Osteocyte (in vitro differentiated cells): Measurements from ENCODE around the gene PIP5K1B. TPM values are rescaled to one million over a fixed set of nuclear protein-coding genes. Genes with fewer than 3 reads are reported as not detected.

ENCODE experiments used
- DNase-seq: peaks from one replicate; pipeline ENCODE4 v3.0.0; 2021; ENCODE audit warnings: mixed read lengths; ENCODE audit not compliant: unreplicated experiment; ENCODE audit errors: extremely low spot score
- H3K27ac Mint-ChIP-seq: one replicate; pipeline ENCODE4 v1.8.0; 2021; ENCODE audit warnings: mild to moderate bottlenecking, mixed read lengths; ENCODE audit not compliant: unreplicated experiment
- H3K27me3 Mint-ChIP-seq: one replicate; pipeline ENCODE4 v1.8.0; 2021; ENCODE audit warnings: mixed read lengths; ENCODE audit not compliant: unreplicated experiment
- H3K36me3 Mint-ChIP-seq: one replicate; pipeline ENCODE4 v1.8.0; 2021; ENCODE audit warnings: mixed read lengths; ENCODE audit not compliant: unreplicated experiment
- H3K4me1 Mint-ChIP-seq: one replicate; pipeline ENCODE4 v1.8.0; 2021; ENCODE audit warnings: mixed read lengths; ENCODE audit not compliant: unreplicated experiment
- H3K4me3 Mint-ChIP-seq: one replicate; pipeline ENCODE4 v1.8.0; 2021; ENCODE audit warnings: mild to moderate bottlenecking, moderate library complexity, mixed read lengths; ENCODE audit not compliant: unreplicated experiment
- H3K9me3 Mint-ChIP-seq: one replicate; pipeline ENCODE4 v1.8.0; 2021; ENCODE audit warnings: mixed read lengths; ENCODE audit not compliant: unreplicated experiment
- total RNA-seq: library from RNA; stranded (reverse); gene quantifications from 2 replicates; pipeline ENCODE4 v1.2.1, GENCODE V29; 2021
- TF ChIP-seq, protein P1 (sequence below): fragments of 200-600 bp; sonication (generic); IDR thresholded peaks from 2 replicates; pipeline ENCODE4 v1.5.0; 2021; ENCODE audit warnings: antibody characterized with exemption, mild to moderate bottlenecking, moderate library complexity

The PIP5K1B gene
- total RNA-seq, 1 donor from 2014 or later, result not detected

DNA sequence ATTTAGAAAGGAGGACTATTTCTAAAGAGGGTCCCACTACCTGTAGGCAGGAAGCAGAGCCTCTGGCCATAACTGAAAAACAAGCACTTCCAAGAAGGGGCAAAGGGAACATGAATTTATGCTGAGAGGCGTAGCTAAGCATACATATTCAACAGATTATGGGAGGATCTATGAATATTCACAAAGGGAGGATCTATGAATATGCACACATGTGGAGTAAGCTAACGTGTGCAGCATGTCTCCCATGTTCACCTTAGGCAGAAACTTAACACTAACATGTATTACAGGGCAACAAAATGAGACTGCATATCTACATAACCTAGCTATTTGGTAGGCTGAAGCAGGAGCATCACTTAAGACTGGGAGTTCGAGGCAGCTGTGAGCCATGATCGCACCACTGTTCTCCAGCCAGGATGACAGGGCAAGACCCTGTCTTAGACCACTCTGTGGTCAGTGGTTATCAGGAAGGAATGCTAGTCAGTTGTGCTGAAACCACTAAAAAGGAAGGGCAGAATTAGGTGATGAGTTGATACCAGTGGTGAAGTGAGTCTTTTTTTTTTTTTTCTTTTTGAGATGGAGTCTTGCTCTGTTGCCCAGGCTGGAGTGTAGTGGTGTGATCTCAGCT, 351.3 kb downstream of the PIP5K1B start:
- peaks cover 11% of the 10 kb centered on the region for H3K36me3 Mint-ChIP-seq
- peaks cover 2% of the 10 kb centered on the region for H3K4me1 Mint-ChIP-seq
- no peaks in the 10 kb centered on the region for H3K27me3 Mint-ChIP-seq
- TF ChIP-seq, protein P1, sequence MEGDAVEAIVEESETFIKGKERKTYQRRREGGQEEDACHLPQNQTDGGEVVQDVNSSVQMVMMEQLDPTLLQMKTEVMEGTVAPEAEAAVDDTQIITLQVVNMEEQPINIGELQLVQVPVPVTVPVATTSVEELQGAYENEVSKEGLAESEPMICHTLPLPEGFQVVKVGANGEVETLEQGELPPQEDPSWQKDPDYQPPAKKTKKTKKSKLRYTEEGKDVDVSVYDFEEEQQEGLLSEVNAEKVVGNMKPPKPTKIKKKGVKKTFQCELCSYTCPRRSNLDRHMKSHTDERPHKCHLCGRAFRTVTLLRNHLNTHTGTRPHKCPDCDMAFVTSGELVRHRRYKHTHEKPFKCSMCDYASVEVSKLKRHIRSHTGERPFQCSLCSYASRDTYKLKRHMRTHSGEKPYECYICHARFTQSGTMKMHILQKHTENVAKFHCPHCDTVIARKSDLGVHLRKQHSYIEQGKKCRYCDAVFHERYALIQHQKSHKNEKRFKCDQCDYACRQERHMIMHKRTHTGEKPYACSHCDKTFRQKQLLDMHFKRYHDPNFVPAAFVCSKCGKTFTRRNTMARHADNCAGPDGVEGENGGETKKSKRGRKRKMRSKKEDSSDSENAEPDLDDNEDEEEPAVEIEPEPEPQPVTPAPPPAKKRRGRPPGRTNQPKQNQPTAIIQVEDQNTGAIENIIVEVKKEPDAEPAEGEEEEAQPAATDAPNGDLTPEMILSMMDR, result no peak
- H3K4me3 Mint-ChIP-seq, result no peak overlapping the region
- no peak for DNase-seq
- no peaks in the 10 kb centered on the region for H3K9me3 Mint-ChIP-seq
- H3K27ac Mint-ChIP-seq, result no peak overlapping the region

DNA sequence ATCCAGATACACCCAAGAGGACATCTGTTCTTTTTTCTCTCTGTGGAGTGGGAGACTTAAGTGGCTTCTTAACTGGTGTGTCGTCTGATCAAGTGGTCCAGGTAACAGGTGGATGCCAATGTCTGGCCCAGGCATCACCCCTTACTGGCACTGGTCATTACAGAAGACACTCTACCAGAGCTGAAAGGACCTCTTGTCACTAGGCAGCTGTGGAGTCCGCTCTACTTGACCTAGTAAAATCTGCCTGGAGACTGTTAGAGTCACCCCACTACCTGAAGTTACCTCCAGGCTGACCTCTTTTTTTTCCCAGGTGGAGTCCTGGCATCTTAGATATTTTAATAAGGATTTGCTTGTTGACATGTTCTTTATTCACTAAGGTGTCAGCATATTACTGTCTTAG, 353.1 kb downstream of the PIP5K1B start:
- peaks cover 11% of the 10 kb centered on the region for H3K36me3 Mint-ChIP-seq
- TF ChIP-seq, protein P1, result no peak
- H3K27ac Mint-ChIP-seq, result no peak overlapping the region
- no peaks in the 10 kb centered on the region for H3K9me3 Mint-ChIP-seq
- H3K4me1 Mint-ChIP-seq, result peaks cover 2% of the 10 kb centered on the region
- no peaks in the 10 kb centered on the region for H3K27me3 Mint-ChIP-seq
- no peak for DNase-seq
- H3K4me3 Mint-ChIP-seq, result no peak overlapping the region

Other genes with a start within 250 kb of the PIP5K1B start
- gene TMEM252, start 164.4 kb upstream of the PIP5K1B start, total RNA-seq, result not detected in 2 replicates